HepG2 (cell line): ENCODE results near the gene SH3PXD2A. TPM values are rescaled to one million over a fixed set of nuclear protein-coding genes. Genes with fewer than 3 reads are reported as not detected.

Experiments
- CBX2 ChIP-seq, 2 experiments: fragments of 200-600 bp in 1 of 2; sonication (generic); formaldehyde crosslinking in 1 of 2; IDR thresholded peaks; 2 replicates each; pipeline versions ENCODE4 v1.7.0 to v1.8.1; 2018 to 2022; ENCODE audit warnings: low read depth in 2 of 2, low read length in 1 of 2, mild to moderate bottlenecking in 1 of 2, missing genetic modification reagents in 1 of 2
- HNF4A ChIP-seq: sonication (generic); formaldehyde crosslinking; IDR thresholded peaks from 2 replicates; pipeline ENCODE4 v1.4.0; 2020; ENCODE audit warnings: missing genetic modification reagents
- HOXA5 ChIP-seq: sonication (generic); formaldehyde crosslinking; IDR thresholded peaks from 2 replicates; pipeline ENCODE4 v1.4.0; 2020; ENCODE audit warnings: missing genetic modification reagents
- KLF12 ChIP-seq: sonication (generic); formaldehyde crosslinking; IDR thresholded peaks from 2 replicates; pipeline ENCODE4 v1.4.0; 2020; ENCODE audit warnings: missing genetic modification reagents, borderline replicate concordance
- NR2C2 ChIP-seq: sonication (generic); formaldehyde crosslinking; IDR thresholded peaks from 2 replicates; pipeline ENCODE4 v1.4.0; 2020; ENCODE audit warnings: missing genetic modification reagents, mild to moderate bottlenecking, moderate library complexity, borderline replicate concordance
- NR2F6 ChIP-seq, 2 experiments: IDR thresholded peaks; 2 replicates each; pipeline ENCODE4 v1.6.1; 2016; ENCODE audit warnings: antibody characterized with exemption in 1 of 2, mild to moderate bottlenecking in 1 of 2
- RERE ChIP-seq: IDR thresholded peaks from 2 replicates; pipeline ENCODE4 v1.6.1; 2016; ENCODE audit warnings: low read depth, missing genetic modification reagents, missing compliant biosample characterization
- SIN3B ChIP-seq: fragments of 150-350 bp; IDR thresholded peaks from 2 replicates; pipeline ENCODE4 v1.6.1; 2014; ENCODE audit warnings: low read length
- STAG1 ChIP-seq: sonication (generic); formaldehyde crosslinking; IDR thresholded peaks from 2 replicates; pipeline ENCODE4 v1.4.0; 2020; ENCODE audit warnings: missing genetic modification reagents
- ZBTB39 ChIP-seq: sonication (generic); formaldehyde crosslinking; IDR thresholded peaks from 2 replicates; pipeline ENCODE4 v1.5.0; 2020; ENCODE audit warnings: missing genetic modification reagents
- ZNF687 ChIP-seq: sonication (generic); formaldehyde crosslinking; IDR thresholded peaks from 2 replicates; pipeline ENCODE4 v1.5.1; 2020; ENCODE audit warnings: mild to moderate bottlenecking, missing genetic modification reagents, moderate library complexity
- ZNF720 ChIP-seq: sonication (generic); formaldehyde crosslinking; IDR thresholded peaks from 2 replicates; pipeline ENCODE4 v1.4.0; 2020; ENCODE audit warnings: missing genetic modification reagents
- ZNF724P ChIP-seq: sonication (generic); formaldehyde crosslinking; IDR thresholded peaks from 2 replicates; pipeline ENCODE4 v1.8.0; 2022; ENCODE audit warnings: missing genetic modification reagents, borderline replicate concordance
- ZNF777 ChIP-seq: sonication (generic); formaldehyde crosslinking; IDR thresholded peaks from 2 replicates; pipeline ENCODE4 v1.4.0; 2020; ENCODE audit warnings: missing genetic modification reagents
- polyA plus RNA-seq, 8 experiments: library from polyadenylated mRNA; depleted of rRNA in 3 of 8; stranded (reverse) in 7 of 8; unstranded in 1 of 8; fragments of >200 nt; fragmentation: Illumina TruSeq in 4 of 8; extraction: Trizol in 4 of 8; gene quantifications; 2 replicates each; pipeline versions ENCODE4 v1.2.1 to v1.2.3, GENCODE V29; 2011 to 2016; ENCODE audit warnings: low read depth in 4 of 8, missing spikeins in 1 of 8, mixed read lengths in 1 of 8; ENCODE audit not compliant: insufficient read depth in 1 of 8
- total RNA-seq, 5 experiments: library from RNA; depleted of rRNA; stranded (reverse); fragments of >200 nt; fragmentation: Illumina TruSeq; extraction: Trizol; gene quantifications; 2 replicates each; pipeline ENCODE4 v1.2.3, GENCODE V29; 2016; ENCODE audit warnings: low read depth in 1 of 5
- TF ChIP-seq, protein P1 (sequence below): sonication (generic); formaldehyde crosslinking; IDR thresholded peaks from 2 replicates; pipeline ENCODE4 v1.4.0; 2020; ENCODE audit warnings: missing genetic modification reagents
- TF ChIP-seq, protein P2 (sequence below): sonication (generic); formaldehyde crosslinking; IDR thresholded peaks from 2 replicates; pipeline ENCODE4 v1.4.0; 2020; ENCODE audit warnings: missing genetic modification reagents

Gene SH3PXD2A
- total and polyA plus RNA-seq, 2 of the 13 experiments (the other 11 are each of a cell fraction or from before 2014, with no cell fraction given): 11.1 to 11.3 TPM

GRCh38 chr10:103784089-103784488 is 71.3 kb downstream of the SH3PXD2A start (continued):
- no peak for TF ChIP-seq RERE (CRISPR knock-in tag)
- no peak for TF ChIP-seq ZNF777
- no peak for TF ChIP-seq ZNF724P (CRISPR knock-in tag)
- TF ChIP-seq, protein P1, sequence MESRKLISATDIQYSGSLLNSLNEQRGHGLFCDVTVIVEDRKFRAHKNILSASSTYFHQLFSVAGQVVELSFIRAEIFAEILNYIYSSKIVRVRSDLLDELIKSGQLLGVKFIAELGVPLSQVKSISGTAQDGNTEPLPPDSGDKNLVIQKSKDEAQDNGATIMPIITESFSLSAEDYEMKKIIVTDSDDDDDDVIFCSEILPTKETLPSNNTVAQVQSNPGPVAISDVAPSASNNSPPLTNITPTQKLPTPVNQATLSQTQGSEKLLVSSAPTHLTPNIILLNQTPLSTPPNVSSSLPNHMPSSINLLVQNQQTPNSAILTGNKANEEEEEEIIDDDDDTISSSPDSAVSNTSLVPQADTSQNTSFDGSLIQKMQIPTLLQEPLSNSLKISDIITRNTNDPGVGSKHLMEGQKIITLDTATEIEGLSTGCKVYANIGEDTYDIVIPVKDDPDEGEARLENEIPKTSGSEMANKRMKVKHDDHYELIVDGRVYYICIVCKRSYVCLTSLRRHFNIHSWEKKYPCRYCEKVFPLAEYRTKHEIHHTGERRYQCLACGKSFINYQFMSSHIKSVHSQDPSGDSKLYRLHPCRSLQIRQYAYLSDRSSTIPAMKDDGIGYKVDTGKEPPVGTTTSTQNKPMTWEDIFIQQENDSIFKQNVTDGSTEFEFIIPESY: peak; percentile 42; the same call in 1 of the 2 replicates
- TF ChIP-seq, protein P2, sequence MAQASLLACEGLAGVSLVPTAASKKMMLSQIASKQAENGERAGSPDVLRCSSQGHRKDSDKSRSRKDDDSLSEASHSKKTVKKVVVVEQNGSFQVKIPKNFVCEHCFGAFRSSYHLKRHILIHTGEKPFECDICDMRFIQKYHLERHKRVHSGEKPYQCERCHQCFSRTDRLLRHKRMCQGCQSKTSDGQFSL: no peak
- TF ChIP-seq ZBTB39 (CRISPR knock-in tag): no peak
- TF ChIP-seq SIN3B: no peak
- TF ChIP-seq KLF12: no peak
- TF ChIP-seq NR2C2 (CRISPR knock-in tag): peak; percentile 41; the same call in 1 of the 2 replicates
- TF ChIP-seq CBX2 (IDR thresholded peaks at IDR 0.05; ENCODE audit: low read depth, low read length): no peak
- TF ChIP-seq CBX2 (CRISPR knock-in tag; IDR thresholded peaks at IDR 0.05; ENCODE audit: low read depth): no peak
- no peak for TF ChIP-seq HOXA5 (CRISPR knock-in tag)
- peak; percentile 51 for TF ChIP-seq ZNF687
- 0 out of 2 replicates have a peak, but pooled peaks have one; percentile 27 for TF ChIP-seq NR2F6 (IDR thresholded peaks at IDR 0.05)
- TF ChIP-seq NR2F6 (CRISPR knock-in tag; IDR thresholded peaks at IDR 0.05): peak; percentile 55; the same call in 1 of the 2 replicates
- no peak for TF ChIP-seq STAG1 (CRISPR knock-in tag)
- no peak for TF ChIP-seq ZNF720 (CRISPR knock-in tag)
- peak; percentile 45 for TF ChIP-seq HNF4A
